H9 (cell line): ENCODE results near the gene NUP85. TPM values are rescaled to one million over a fixed set of nuclear protein-coding genes. Genes with fewer than 3 reads are reported as not detected.

Source experiments
- DNase-seq: peaks from one replicate; pipeline ENCODE4 v3.0.0-alpha.2; 2017
- H2AFZ ChIP-seq: one replicate; pipeline ENCODE4 v1.6.1; 2013; ENCODE audit warnings: mild to moderate bottlenecking, low read length, control low read depth, moderate library complexity
- H2AK5ac ChIP-seq: 2 replicates; pipeline ENCODE4 v1.6.1; 2013; ENCODE audit warnings: low read length, control low read depth, mixed read lengths; ENCODE audit not compliant: insufficient read length
- H2BK120ac ChIP-seq: one replicate; pipeline ENCODE4 v1.6.1; 2013; ENCODE audit warnings: low read depth, mild to moderate bottlenecking, low read length, control low read depth, inconsistent platforms; ENCODE audit not compliant: poor library complexity, severe bottlenecking
- H2BK12ac ChIP-seq: 2 replicates; pipeline ENCODE4 v1.6.1; 2013; ENCODE audit warnings: low read length, control low read depth, mixed read lengths, low read depth; ENCODE audit not compliant: insufficient read length
- H2BK15ac ChIP-seq: 2 replicates; pipeline ENCODE4 v1.6.1; 2013; ENCODE audit warnings: low read depth, low read length, control low read depth
- H2BK20ac ChIP-seq: one replicate; pipeline ENCODE4 v1.6.1; 2013; ENCODE audit warnings: low read depth, mild to moderate bottlenecking, low read length, control low read depth, inconsistent platforms; ENCODE audit not compliant: poor library complexity, severe bottlenecking
- H2BK5ac ChIP-seq: 2 replicates; pipeline ENCODE4 v1.6.1; 2013; ENCODE audit warnings: low read length, control low read depth, mixed read lengths; ENCODE audit not compliant: insufficient read length
- H3K14ac ChIP-seq: 2 replicates; pipeline ENCODE4 v1.6.1; 2013; ENCODE audit warnings: low read length, control low read depth; ENCODE audit not compliant: insufficient read depth
- H3K18ac ChIP-seq: 2 replicates; pipeline ENCODE4 v1.6.1; 2013; ENCODE audit warnings: low read depth, mild to moderate bottlenecking, mixed read lengths, low read length, control low read depth; ENCODE audit not compliant: insufficient read length
- H3K23ac ChIP-seq: 2 replicates; pipeline ENCODE4 v1.6.1; 2013; ENCODE audit warnings: low read length, control low read depth, mixed read lengths, low read depth; ENCODE audit not compliant: insufficient read length
- H3K23me2 ChIP-seq: 2 replicates; pipeline ENCODE4 v1.6.1; 2013; ENCODE audit warnings: low read depth, mild to moderate bottlenecking, mixed read lengths, low read length, control low read depth; ENCODE audit not compliant: insufficient read length, poor library complexity, severe bottlenecking
- H3K27ac ChIP-seq: 2 replicates; pipeline ENCODE4 v1.5.1; 2013; ENCODE audit warnings: low read length, control low read depth, mixed read lengths, low read depth; ENCODE audit not compliant: insufficient read length
- H3K27me3 ChIP-seq: 2 replicates; pipeline ENCODE4 v1.6.1; 2013; ENCODE audit warnings: low read length, control low read depth, inconsistent platforms; ENCODE audit not compliant: insufficient read depth
- H3K4ac ChIP-seq: 2 replicates; pipeline ENCODE4 v1.6.1; 2013; ENCODE audit warnings: low read depth, mild to moderate bottlenecking, control low read depth, inconsistent platforms, low read length, moderate library complexity
- H3K4me1 ChIP-seq: 2 replicates; pipeline ENCODE4 v1.6.1; 2013; ENCODE audit warnings: low read length, control low read depth, inconsistent platforms; ENCODE audit not compliant: insufficient read depth
- H3K4me2 ChIP-seq: 2 replicates; pipeline ENCODE4 v1.6.1; 2013; ENCODE audit warnings: low read length, control low read depth, mixed read lengths; ENCODE audit not compliant: insufficient read length, insufficient read depth
- H3K56ac ChIP-seq: 2 replicates; pipeline ENCODE4 v1.6.1; 2013; ENCODE audit warnings: low read depth, mild to moderate bottlenecking, mixed read lengths, low read length, control low read depth; ENCODE audit not compliant: insufficient read length
- H3K79me1 ChIP-seq: 2 replicates; pipeline ENCODE4 v1.6.1; 2013; ENCODE audit warnings: low read depth, mild to moderate bottlenecking, moderate library complexity, low read length, control low read depth, inconsistent platforms; ENCODE audit not compliant: insufficient read depth, poor library complexity, severe bottlenecking
- H3K79me2 ChIP-seq: 2 replicates; pipeline ENCODE4 v1.6.1; 2013; ENCODE audit warnings: low read length, control low read depth, inconsistent platforms; ENCODE audit not compliant: insufficient read depth
- H3K9ac ChIP-seq: 2 replicates; pipeline ENCODE4 v1.6.1; 2013; ENCODE audit warnings: low read length, control low read depth, mixed read lengths; ENCODE audit not compliant: insufficient read length; ENCODE audit errors: extremely low read depth
- H3K9me3 ChIP-seq: one replicate; pipeline ENCODE4 v1.6.1; 2013; ENCODE audit warnings: low read depth, low read length, inconsistent platforms; ENCODE audit not compliant: control insufficient read depth
- H3T11ph ChIP-seq: one replicate; pipeline ENCODE4 v1.6.1; 2013; ENCODE audit warnings: mild to moderate bottlenecking, low read length, control low read depth, inconsistent platforms
- H4K20me1 ChIP-seq: one replicate; pipeline ENCODE4 v1.6.1; 2013; ENCODE audit not compliant: control insufficient read depth, insufficient read length, insufficient read depth
- H4K5ac ChIP-seq: 2 replicates; pipeline ENCODE4 v1.6.1; 2013; ENCODE audit warnings: low read depth, mild to moderate bottlenecking, mixed read lengths, low read length, control low read depth; ENCODE audit not compliant: insufficient read length
- H4K8ac ChIP-seq: replicated peaks from 2 replicates; pipeline ENCODE4 v1.6.1; 2013; ENCODE audit warnings: low read length, control low read depth, mixed read lengths, low read depth; ENCODE audit not compliant: insufficient read length
- H4K91ac ChIP-seq: 2 replicates; pipeline ENCODE4 v1.6.1; 2013; ENCODE audit warnings: low read depth, mild to moderate bottlenecking, moderate library complexity, mixed read lengths, low read length, control low read depth; ENCODE audit not compliant: insufficient read length
- H3K27ac Mint-ChIP-seq, 3 experiments: 2 replicates in 2 of 3; 3 replicates in 1 of 3; pipeline ENCODE4 v1.8.0; 2020 to 2021; ENCODE audit warnings: mixed read lengths in 3 of 3, mild to moderate bottlenecking in 1 of 3, moderate library complexity in 1 of 3
- H3K27me3 Mint-ChIP-seq: 2 replicates; pipeline ENCODE4 v1.8.0; 2021; ENCODE audit warnings: low read depth, mild to moderate bottlenecking, moderate library complexity, mixed read lengths
- H3K36me3 Mint-ChIP-seq, 3 experiments: 2 replicates in 2 of 3; 3 replicates in 1 of 3; pipeline ENCODE4 v1.8.0; 2020 to 2021; ENCODE audit warnings: low read depth in 3 of 3, mixed read lengths in 3 of 3; ENCODE audit not compliant: insufficient read depth in 1 of 3
- H3K4me1 Mint-ChIP-seq, 2 experiments: 2 replicates each; pipeline ENCODE4 v1.8.0; 2020; ENCODE audit warnings: mixed read lengths in 2 of 2
- H3K4me3 Mint-ChIP-seq, 2 experiments: 2 replicates in 1 of 2; 3 replicates in 1 of 2; pipeline ENCODE4 v1.8.0; 2020 to 2021; ENCODE audit warnings: mild to moderate bottlenecking in 2 of 2, mixed read lengths in 2 of 2, moderate library complexity in 1 of 2
- H3K9me3 Mint-ChIP-seq, 2 experiments: 2 replicates in 1 of 2; 3 replicates in 1 of 2; pipeline ENCODE4 v1.8.0; 2020; ENCODE audit warnings: mild to moderate bottlenecking in 2 of 2, mixed read lengths in 2 of 2, moderate library complexity in 1 of 2
- CTCF ChIP-seq: fragments of 200-600 bp; sonication (generic); conservative IDR thresholded peaks from 3 replicates; pipeline ENCODE4 v1.8.0; 2021; ENCODE audit warnings: antibody characterized with exemption, mild to moderate bottlenecking
- WGBS: extraction: QIAGEN DNeasy Blood & Tissue Kit; methylation state at CpG from one replicate; pipeline ENCODE4 v1.1.7; 2013; ENCODE audit warnings: missing lambda C conversion rate, low lambda C conversion rate, mixed read lengths; ENCODE audit not compliant: insufficient read length; ENCODE audit errors: extremely low coverage; 5-methylcytosine and 5-hydroxymethylcytosine counted together
- total RNA-seq: library from RNA; stranded (reverse); gene quantifications from 2 replicates; pipeline ENCODE4 v1.2.1, GENCODE V29; 2021

NUP85 gene
- total RNA-seq, 1 experiment from 2014 or later, result 145 TPM

- no peak for DNase-seq
- no CpG with 5 or more reads among the region's 3 CpGs for WGBS
- H3K27me3 ChIP-seq, result no peaks in the 10 kb centered on the region
- H3K9me3 Mint-ChIP-seq, result no peaks in the 10 kb centered on the region
- no peaks in the 10 kb centered on the region for H3K79me1 ChIP-seq
- H3K4me1 Mint-ChIP-seq, result no peaks in the 10 kb centered on the region
- no peak overlapping the region for H2BK5ac ChIP-seq
- H3K9ac ChIP-seq, result no peak overlapping the region
- no peak overlapping the region for H3T11ph ChIP-seq
- H3K56ac ChIP-seq, result no peak overlapping the region
- H3K4me2 ChIP-seq, result no peak overlapping the region
- peaks cover 42 to 80% (median 67%) of the 10 kb centered on the region in 3 experiments; a peak in 6 of 7 replicates for H3K36me3 Mint-ChIP-seq
- H2BK120ac ChIP-seq, result no peak overlapping the region
- H3K27ac ChIP-seq, result no peak overlapping the region
- no peak overlapping the region for H3K23ac ChIP-seq
- no peak overlapping the region for H2BK15ac ChIP-seq
- no peak overlapping the region for H2AFZ ChIP-seq
- no peak overlapping the region for H4K8ac ChIP-seq
- H2BK12ac ChIP-seq, result no peak overlapping the region
- TF ChIP-seq CTCF, result no peak
- H3K18ac ChIP-seq, result no peak overlapping the region
- H4K20me1 ChIP-seq, result no peaks in the 10 kb centered on the region
- no peak overlapping the region for H2AK5ac ChIP-seq
- H3K27ac Mint-ChIP-seq, result peak overlapping the region in 2 of 3 experiments; percentile 52 to 90; a peak in 3 of 7 replicates
- H3K4me3 Mint-ChIP-seq, result no peak overlapping the region
- H3K27me3 Mint-ChIP-seq, result no peaks in the 10 kb centered on the region
- no peak overlapping the region for H3K14ac ChIP-seq
- no peaks in the 10 kb centered on the region for H3K79me2 ChIP-seq
- no peaks in the 10 kb centered on the region for H3K4me1 ChIP-seq
- no peaks in the 10 kb centered on the region for H3K9me3 ChIP-seq
- no peaks in the 10 kb centered on the region for H3K23me2 ChIP-seq
- H4K5ac ChIP-seq, result no peak overlapping the region
- H4K91ac ChIP-seq, result no peak overlapping the region
- H3K4ac ChIP-seq, result no peak overlapping the region
- no peak overlapping the region for H2BK20ac ChIP-seq
These were observed 14.3 kb downstream of the NUP85 start for GRCh38 chr17:75219815-75220214.
